Measurements from ENCODE around the gene ADAMTS12. TPM values are rescaled to one million over a fixed set of nuclear protein-coding genes. Genes with fewer than 3 reads are reported as not detected.

ADAMTS12 gene
- total RNA-seq, 1 experiment from 2014 or later = not detected

GRCh38 chr5:33531037-33531298 is 360.8 kb downstream of the ADAMTS12 start:
- intact Hi-C loops (cut with micrococcal nuclease) = no loop called here
- TF ChIP-seq CTCF (IDR thresholded peaks at IDR 0.05; ENCODE audit: unreplicated experiment) = no peak
- H3K27me3 Mint-ChIP-seq (ENCODE audit: insufficient read depth, unreplicated experiment) = no peaks in the 10 kb centered on the region
- DNase-seq (ENCODE audit: unreplicated experiment) = no peak
- H3K4me3 Mint-ChIP-seq (ENCODE audit: unreplicated experiment) = no peak overlapping the region
- BruUV-seq (replicated peaks) = no TSS peak
- no peak overlapping the region for H3K27ac Mint-ChIP-seq (ENCODE audit: low read depth, unreplicated experiment)
- POLR2A ChIA-PET = no interaction called here
- H3K36me3 Mint-ChIP-seq (ENCODE audit: insufficient read depth, unreplicated experiment) = no peaks in the 10 kb centered on the region
- H3K9me3 Mint-ChIP-seq (ENCODE audit: unreplicated experiment) = peaks cover 7% of the 10 kb centered on the region
- CTCF ChIA-PET = interaction anchor here (0.5 kb wide), 1 partner anchor 999 kb away, joined by 4 read pairs; no protein-coding TSS in a partner anchor
- H3K4me1 Mint-ChIP-seq (ENCODE audit: insufficient read depth, unreplicated experiment) = no peaks in the 10 kb centered on the region

- H3K4me3 Mint-ChIP-seq (ENCODE audit: unreplicated experiment) = no peak overlapping the region
- POLR2A ChIA-PET = no interaction called here
- CTCF ChIA-PET = no interaction called here
- no peak for DNase-seq (ENCODE audit: unreplicated experiment)
- no peaks in the 10 kb centered on the region for H3K4me1 Mint-ChIP-seq (ENCODE audit: insufficient read depth, unreplicated experiment)
- peaks cover 3% of the 10 kb centered on the region for H3K9me3 Mint-ChIP-seq (ENCODE audit: unreplicated experiment)
- no peaks in the 10 kb centered on the region for H3K27me3 Mint-ChIP-seq (ENCODE audit: insufficient read depth, unreplicated experiment)
- no TSS peak for BruUV-seq (replicated peaks)
- H3K27ac Mint-ChIP-seq (ENCODE audit: low read depth, unreplicated experiment) = no peak overlapping the region
- no peaks in the 10 kb centered on the region for H3K36me3 Mint-ChIP-seq (ENCODE audit: insufficient read depth, unreplicated experiment)
- TF ChIP-seq CTCF (IDR thresholded peaks at IDR 0.05; ENCODE audit: unreplicated experiment) = no peak
- intact Hi-C loops (cut with micrococcal nuclease) = no loop called here
Measured at GRCh38 chr5:33530183-33531036, 361.4 kb downstream of the ADAMTS12 start.

GRCh38 chr5:33527696-33528095 is 364.1 kb downstream of the ADAMTS12 start:
- H3K36me3 Mint-ChIP-seq (ENCODE audit: insufficient read depth, unreplicated experiment) = no peaks in the 10 kb centered on the region
- no peak overlapping the region for H3K4me3 Mint-ChIP-seq (ENCODE audit: unreplicated experiment)
- TF ChIP-seq CTCF (IDR thresholded peaks at IDR 0.05; ENCODE audit: unreplicated experiment) = no peak
- no TSS peak for BruUV-seq (replicated peaks)
- no peak overlapping the region for H3K27ac Mint-ChIP-seq (ENCODE audit: low read depth, unreplicated experiment)
- POLR2A ChIA-PET = no interaction called here
- no peak for DNase-seq (ENCODE audit: unreplicated experiment)
- CTCF ChIA-PET = interaction anchor here (0.6 to 0.9 kb wide), 3 partner anchors 11 to 116 kb away, joined by 3 read pairs; no protein-coding TSS in a partner anchor
- no peaks in the 10 kb centered on the region for H3K9me3 Mint-ChIP-seq (ENCODE audit: unreplicated experiment)
- H3K4me1 Mint-ChIP-seq (ENCODE audit: insufficient read depth, unreplicated experiment) = no peaks in the 10 kb centered on the region
- intact Hi-C loops (cut with micrococcal nuclease) = no loop called here
- no peaks in the 10 kb centered on the region for H3K27me3 Mint-ChIP-seq (ENCODE audit: insufficient read depth, unreplicated experiment)

- H3K27ac Mint-ChIP-seq (ENCODE audit: low read depth, unreplicated experiment) = no peak overlapping the region
- H3K4me3 Mint-ChIP-seq (ENCODE audit: unreplicated experiment) = no peak overlapping the region
- no TSS peak for BruUV-seq (replicated peaks)
- CTCF ChIA-PET = interaction anchor here (0.5 to 0.6 kb wide), 2 partner anchors 10 to 1812 kb away, joined by 3 read pairs; no protein-coding TSS in a partner anchor
- no peak for TF ChIP-seq CTCF (IDR thresholded peaks at IDR 0.05; ENCODE audit: unreplicated experiment)
- DNase-seq (ENCODE audit: unreplicated experiment) = peak; percentile 29
- H3K9me3 Mint-ChIP-seq (ENCODE audit: unreplicated experiment) = no peaks in the 10 kb centered on the region
- no peaks in the 10 kb centered on the region for H3K4me1 Mint-ChIP-seq (ENCODE audit: insufficient read depth, unreplicated experiment)
- POLR2A ChIA-PET = interaction anchor here (0.5 kb wide), 1 partner anchor 380 kb away, joined by 3 read pairs; no protein-coding TSS in a partner anchor
- intact Hi-C loops (cut with micrococcal nuclease) = no loop called here
- no peaks in the 10 kb centered on the region for H3K27me3 Mint-ChIP-seq (ENCODE audit: insufficient read depth, unreplicated experiment)
- no peaks in the 10 kb centered on the region for H3K36me3 Mint-ChIP-seq (ENCODE audit: insufficient read depth, unreplicated experiment)
Measured at GRCh38 chr5:33526755-33527154, 365.0 kb downstream of the ADAMTS12 start.
